GM15510 (cell line): ENCODE measurements around the gene IL17RD.

Experiments used
- POLR2A ChIP-seq: IDR thresholded peaks from 3 replicates; pipeline ENCODE4 v1.6.1; 2011; ENCODE audit warnings: borderline replicate concordance; ENCODE audit not compliant: insufficient read length; ENCODE audit errors: extremely low read depth

IL17RD gene

GRCh38 chr3:57097536-57097935 lies 67.6 kb downstream of the IL17RD start:
- no peak for TF ChIP-seq POLR2A

DNA sequence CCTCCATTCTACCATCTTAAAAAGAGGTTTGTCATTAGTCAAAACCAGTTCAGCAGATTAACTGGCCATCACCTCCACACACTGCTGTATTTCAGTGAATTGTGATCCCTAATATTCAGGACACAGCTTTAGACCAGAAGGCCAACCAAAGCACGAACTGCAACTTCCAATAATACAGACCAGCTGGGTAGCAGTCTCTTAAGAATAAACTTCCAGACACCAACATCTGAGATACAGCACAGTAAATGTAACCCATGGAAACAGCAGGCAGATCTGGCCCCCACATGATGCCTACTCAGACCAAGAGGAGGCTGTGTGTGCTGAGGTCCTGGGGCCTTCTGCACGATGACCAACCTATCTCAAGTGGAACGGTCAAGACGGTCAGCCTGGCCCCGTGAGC lies 69.8 kb downstream of the IL17RD start:
- TF ChIP-seq POLR2A = no peak

- TF ChIP-seq POLR2A = no peak
Observed at GRCh38 chr3:57094575-57094974, 70.6 kb downstream of the IL17RD start.

DNA sequence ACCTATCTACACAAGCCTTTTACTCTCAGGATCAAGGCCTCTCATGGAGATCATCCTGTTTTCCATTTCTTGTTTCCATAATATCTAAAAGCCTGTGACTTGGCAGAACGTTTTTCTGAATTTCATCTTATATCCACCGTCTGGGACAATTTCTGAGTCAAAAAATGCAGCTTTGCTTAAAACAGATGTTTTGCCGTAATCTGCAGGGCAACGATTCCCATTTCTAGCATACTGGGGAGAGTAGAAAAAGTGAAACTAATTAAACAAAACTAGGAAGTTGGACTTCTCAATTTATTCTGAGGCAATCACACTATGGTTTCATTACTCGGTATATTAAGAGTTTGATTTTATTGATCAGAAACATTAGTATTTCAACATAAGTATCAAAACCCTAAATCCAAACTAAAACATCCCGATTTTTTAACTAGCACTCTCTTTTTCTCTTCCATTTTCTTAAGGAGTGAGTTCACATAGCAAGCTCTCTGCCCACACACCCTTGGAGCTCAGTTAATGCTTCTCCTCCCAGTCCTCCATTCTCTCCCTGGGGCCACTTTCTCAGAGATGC lies 71.1 kb downstream of the IL17RD start:
- TF ChIP-seq POLR2A = no peak

- no peak for TF ChIP-seq POLR2A
Observed at GRCh38 chr3:57093489-57093888, 71.7 kb downstream of the IL17RD start.

DNA sequence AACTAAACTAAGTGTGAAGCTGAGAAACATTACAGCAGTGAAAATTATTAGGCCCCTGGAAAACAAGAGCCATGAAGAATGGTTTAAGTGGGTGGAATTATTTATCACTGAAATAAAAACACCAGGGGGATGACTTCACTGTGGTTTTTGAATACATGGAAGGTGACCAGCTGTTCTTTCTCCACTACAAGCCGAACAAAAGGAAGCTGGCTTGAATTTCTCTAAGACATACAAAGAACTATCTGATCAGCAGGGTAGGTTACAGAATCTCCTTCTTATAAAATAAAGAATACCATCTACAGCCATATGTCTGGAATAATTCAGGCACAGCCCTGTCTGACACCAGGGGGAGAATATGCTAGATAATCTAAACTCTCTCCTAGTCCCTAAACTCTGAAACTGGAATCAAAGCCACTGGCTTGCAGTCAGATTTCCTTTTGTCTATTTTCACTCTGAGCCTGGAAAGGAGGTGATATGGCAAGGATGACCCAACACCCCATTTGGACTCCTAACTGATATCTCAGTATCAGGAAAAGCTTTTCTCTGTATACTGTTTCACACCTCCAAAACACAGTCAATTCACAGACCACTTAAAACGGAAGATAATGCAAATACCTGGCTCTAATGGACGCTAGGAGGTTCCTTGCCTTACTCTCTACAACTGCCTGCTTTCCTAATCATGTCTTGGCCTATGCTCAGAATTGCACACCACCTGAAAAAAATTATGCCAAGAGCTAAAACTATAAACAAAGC lies 73.5 kb downstream of the IL17RD start:
- no peak for TF ChIP-seq POLR2A

- TF ChIP-seq POLR2A = no peak
Observed at GRCh38 chr3:57089043-57089442, 76.1 kb downstream of the IL17RD start.

GRCh38 chr3:57088503-57088902 lies 76.7 kb downstream of the IL17RD start:
- no peak for TF ChIP-seq POLR2A

DNA sequence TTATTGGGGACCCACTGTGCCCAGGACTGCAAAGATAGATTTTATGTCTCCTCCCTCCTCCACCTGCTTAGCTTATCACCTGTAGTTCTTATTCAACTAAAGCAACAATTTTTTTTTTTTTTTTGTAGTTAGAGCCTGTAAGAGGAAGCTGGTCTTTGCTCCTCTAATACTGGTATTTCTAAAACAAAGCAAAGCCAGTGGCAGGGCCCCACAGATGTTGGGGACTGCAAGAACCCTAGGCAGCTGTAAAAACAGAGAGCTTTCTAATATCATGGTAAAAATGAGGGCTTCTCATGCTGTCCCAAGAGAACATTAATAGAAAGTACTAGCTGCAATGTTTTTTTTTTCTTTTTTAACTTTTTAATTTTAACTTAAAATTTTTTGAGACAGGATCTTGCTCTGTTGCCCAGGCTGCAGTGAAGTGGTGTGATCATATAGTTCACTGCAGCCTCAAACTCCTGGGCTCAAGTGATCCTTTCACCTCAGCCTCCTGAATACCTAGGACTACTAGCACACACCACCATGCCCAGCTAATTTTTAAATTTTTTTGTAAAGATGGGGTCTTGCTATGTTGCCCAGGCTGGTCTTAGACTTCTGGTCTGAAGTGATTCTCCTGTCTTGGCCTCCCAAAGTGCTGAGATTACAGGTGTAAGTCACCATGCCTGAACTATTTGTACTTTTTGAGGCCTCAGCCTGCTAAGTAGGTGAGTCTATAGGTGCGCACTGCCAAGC lies 77.6 kb downstream of the IL17RD start:
- TF ChIP-seq POLR2A = no peak

DNA sequence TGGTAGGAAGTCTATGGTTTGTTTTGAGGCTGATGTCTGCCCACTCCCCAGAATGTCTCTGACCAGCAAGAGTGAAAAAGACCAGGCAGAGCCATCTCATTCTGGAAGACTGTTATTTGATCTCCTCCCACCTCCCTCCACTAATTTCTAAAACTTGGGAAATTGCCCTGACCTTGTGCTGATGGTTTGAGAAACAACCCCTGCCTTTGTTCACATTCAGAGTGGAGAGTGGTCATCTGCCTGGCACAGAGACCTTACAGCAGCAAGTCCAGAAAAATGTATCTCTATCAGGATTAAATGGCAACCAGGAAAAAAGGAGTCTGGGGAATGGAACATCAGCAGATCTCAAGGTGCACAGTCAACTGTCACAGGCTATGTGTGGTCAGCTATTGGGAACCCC lies 79.0 kb downstream of the IL17RD start:
- TF ChIP-seq POLR2A = no peak

GRCh38 chr3:57085211-57085610 lies 79.9 kb downstream of the IL17RD start:
- TF ChIP-seq POLR2A = no peak

DNA sequence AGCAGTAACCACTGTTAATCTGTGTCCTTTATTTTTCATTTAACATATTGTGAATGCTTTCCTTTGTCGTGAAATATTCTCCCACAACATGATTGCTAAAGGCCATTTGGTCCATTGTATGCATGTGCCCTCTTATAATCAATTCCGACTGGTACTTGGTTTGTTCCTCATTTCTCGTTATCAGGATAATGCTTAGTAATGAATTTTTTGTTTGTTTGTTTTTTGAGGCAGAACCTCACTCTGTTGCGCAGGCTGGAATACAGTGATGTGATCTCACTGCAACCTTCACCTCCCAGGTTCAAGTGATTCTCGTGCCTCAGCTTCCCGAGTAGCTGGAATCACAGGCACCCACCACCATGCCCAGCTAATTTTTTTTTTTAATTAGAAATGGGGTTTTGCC lies 82.7 kb downstream of the IL17RD start:
- TF ChIP-seq POLR2A = no peak

DNA sequence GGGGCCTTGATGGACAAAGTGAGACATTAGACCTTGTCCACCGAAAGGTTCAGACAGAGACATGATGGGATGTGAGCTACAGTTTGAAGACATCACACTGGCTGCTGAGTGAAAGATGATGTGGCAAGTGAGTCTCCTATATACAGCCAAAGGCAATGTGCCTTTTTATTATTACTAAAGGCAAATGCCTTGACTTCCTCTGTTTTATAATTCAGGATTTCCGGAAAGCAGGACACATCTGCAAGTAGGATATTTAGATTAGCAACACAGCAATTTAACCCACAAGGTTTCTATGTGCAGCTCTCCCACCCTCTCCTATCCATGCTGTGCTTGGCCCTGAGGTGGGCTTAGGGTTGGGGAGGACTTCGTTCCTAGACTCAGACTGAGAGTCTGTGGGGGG lies 84.0 kb downstream of the IL17RD start:
- no peak for TF ChIP-seq POLR2A

DNA sequence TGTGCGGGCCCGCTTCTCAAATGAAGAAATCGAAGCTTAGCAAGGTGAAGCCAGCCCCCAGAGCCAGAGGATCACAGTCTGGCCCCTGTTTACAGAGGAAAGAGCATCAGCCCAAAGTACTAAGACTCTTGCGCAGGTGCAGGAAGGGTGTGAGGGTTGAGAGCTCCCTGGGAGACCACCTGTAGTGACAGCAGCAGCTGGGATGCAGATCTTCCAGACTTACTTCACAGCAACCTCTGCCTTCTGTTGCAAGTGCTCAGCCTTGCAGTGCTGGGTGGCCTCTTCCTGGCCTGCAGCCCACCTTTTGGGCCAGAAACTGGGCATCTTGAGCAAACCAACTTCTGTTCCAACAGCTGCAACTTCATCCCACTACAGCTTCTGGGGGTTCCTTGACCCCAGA lies 85.0 kb downstream of the IL17RD start:
- TF ChIP-seq POLR2A = no peak

- TF ChIP-seq POLR2A = no peak
Observed at GRCh38 chr3:57079474-57079831, 85.7 kb downstream of the IL17RD start.
